ENCODE results near the gene MRPL58. TPM values are rescaled to one million over a fixed set of nuclear protein-coding genes. Genes with fewer than 3 reads are reported as not detected.

The MRPL58 gene
- total and polyA plus RNA-seq, 2 of the 8 experiments (the other 6 are each of a cell fraction or from before 2014, with no cell fraction given), result 43.6 to 49.1 TPM

DNA sequence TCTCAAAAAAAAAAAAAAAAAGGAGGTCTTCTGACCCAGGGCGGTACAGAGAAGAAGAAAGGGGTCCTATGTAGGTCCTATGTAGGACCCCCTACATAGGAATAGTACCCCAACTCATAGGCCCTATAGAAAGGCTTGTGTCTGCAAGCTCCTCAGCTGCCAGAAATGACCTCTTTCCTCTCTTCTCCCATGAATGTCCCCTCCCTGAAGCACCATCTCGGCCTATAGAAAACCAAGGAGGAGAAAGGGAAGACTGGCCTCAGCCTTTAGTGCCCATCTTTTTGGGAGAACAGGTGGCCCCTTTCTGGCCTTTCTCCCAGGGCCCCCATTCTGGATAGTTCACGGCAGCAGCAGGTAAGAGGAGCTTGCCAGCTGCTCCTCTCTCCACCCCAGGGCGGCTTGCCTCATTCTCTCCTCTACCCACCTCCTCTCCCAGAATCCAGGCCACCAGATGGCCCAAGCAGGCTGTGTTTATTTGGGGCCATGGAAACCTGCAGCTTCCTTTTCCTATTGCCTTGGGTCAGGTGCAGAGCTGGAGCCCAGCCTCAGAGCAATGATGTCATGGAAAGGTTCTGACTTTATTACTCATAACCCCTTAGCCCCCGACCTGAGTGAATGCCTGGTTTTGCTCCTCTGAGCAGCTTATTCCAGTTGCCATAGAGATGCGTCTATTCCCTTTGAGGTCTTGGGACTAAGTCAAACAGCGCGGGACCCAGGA, 1.6 kb upstream of the MRPL58 start:
- H4K8ac ChIP-seq (ENCODE audit: extremely low read depth, insufficient read depth, low read length), result no peak overlapping the region
- H3K4me3 ChIP-seq (ENCODE audit: extremely low read depth in 1 of 4, insufficient read depth in 2 of 4, low read depth in 3 of 4, low read length in 4 of 4), result no peak overlapping the region
- 78% methylated on average over 8 of the region's 8 CpGs; no CpG with 5 or more reads in 1 of the 2 experiments for WGBS, 2 experiments (ENCODE audit: extremely low coverage in 1 of 2, insufficient coverage in 1 of 2, insufficient read length in 1 of 2, insufficient replicate concordance in 2 of 2, low coverage in 1 of 2, low lambda C conversion rate in 2 of 2, missing lambda C conversion rate in 1 of 2)
- H3K9ac ChIP-seq (replicated peaks in 1 of 4; ENCODE audit: extremely low read depth in 1 of 4, low read depth in 3 of 4, low read length in 3 of 4), result no peak overlapping the region
- H3K27ac ChIP-seq (ENCODE audit: low read depth, low read length), result no peak overlapping the region
- H3K23me2 ChIP-seq (ENCODE audit: low read depth, low read length), result peaks cover 6% of the 10 kb centered on the region; the same call in 1 of the 2 replicates
- H3K14ac ChIP-seq (ENCODE audit: insufficient read length), result no peak overlapping the region
- no peak overlapping the region for H4K91ac ChIP-seq (replicated peaks; ENCODE audit: insufficient read length, low read length)
- ChIA-PET CTCF (ENCODE audit: partially characterized antibody) (interaction anchor here (0.6 to 20.3 kb wide), 19 partner anchors 8 to 265 kb away, joined by 3 to 345 read pairs (median 4); partner anchors contain the start of gene CDR2L), POLR2A (ENCODE audit: partially characterized antibody) (interaction anchor here (0.6 to 5.8 kb wide), 16 partner anchors 12 to 250 kb away, joined by 3 to 87 read pairs (median 11); partner anchors contain the start of genes ATP5PD, CDR2L, HID1 and JPT1)
- H3K4me2 ChIP-seq (ENCODE audit: insufficient read depth in 1 of 2, low read depth in 2 of 2, low read length in 2 of 2), result no peak overlapping the region; a peak in 1 of 4 replicates
- no peak for DNase-seq (ENCODE audit: low read depth in 1 of 2, low spot score in 2 of 2)
- H3K9me3 ChIP-seq (ENCODE audit: insufficient read depth in 2 of 2, low read depth in 1 of 2, low read length in 1 of 2), result no peaks in the 10 kb centered on the region
- no peak overlapping the region for H2AK5ac ChIP-seq (ENCODE audit: low read depth, low read length)
- no peak overlapping the region for H2AFZ ChIP-seq (ENCODE audit: low read length)
- no peaks in the 10 kb centered on the region for H3K79me1 ChIP-seq (ENCODE audit: low read depth, low read length)
- H4K5ac ChIP-seq (ENCODE audit: insufficient read length, low read depth, low read length), result no peak overlapping the region
- H4K20me1 ChIP-seq (replicated peaks in 1 of 2; ENCODE audit: control insufficient read depth in 1 of 2, insufficient read depth in 2 of 2, low read length in 2 of 2), result peaks cover 0 to 2% of the 10 kb centered on the region in 2 experiments
- H3K36me3 ChIP-seq (ENCODE audit: control insufficient read depth in 2 of 4, insufficient read depth in 4 of 4, low read length in 3 of 4), result no peaks in the 10 kb centered on the region
- H2BK12ac ChIP-seq (ENCODE audit: low read depth, low read length), result no peak overlapping the region
- H2BK15ac ChIP-seq (ENCODE audit: low read length), result no peak overlapping the region; the same call in 1 of the 2 replicates
- H2BK5ac ChIP-seq (ENCODE audit: low read depth, low read length), result no peak overlapping the region
- H3K27me3 ChIP-seq (replicated peaks in 1 of 4; ENCODE audit: control insufficient read depth in 3 of 4, extremely low read depth in 1 of 4, insufficient read depth in 3 of 4, low read length in 3 of 4), result no peaks in the 10 kb centered on the region
- H3K23ac ChIP-seq (ENCODE audit: insufficient read length), result no peak overlapping the region
- peaks cover 0 to 14% of the 10 kb centered on the region in 2 experiments; a peak in 2 of 4 replicates for H3K79me2 ChIP-seq (ENCODE audit: control insufficient read depth in 1 of 2, insufficient read depth in 2 of 2, low read length in 2 of 2)
- no peak overlapping the region for H3K56ac ChIP-seq (replicated peaks; ENCODE audit: insufficient read length, low read depth, low read length)
- H3K18ac ChIP-seq (ENCODE audit: extremely low read depth, low read length), result no peak overlapping the region
- H2BK20ac ChIP-seq (ENCODE audit: low read length), result no peak overlapping the region
- TF ChIP-seq TCF12 (IDR thresholded peaks at IDR 0.05; ENCODE audit: low read depth, low read length) (0 out of 2 replicates have a peak, but pooled peaks have one; percentile 60), RBBP5 (IDR thresholded peaks at IDR 0.05; ENCODE audit: borderline replicate concordance, low read depth, low read length) (no peak)
- no peak for FAIRE-seq
- peaks cover 0 to 15% (median 4%) of the 10 kb centered on the region in 4 experiments; a peak in 5 of 7 replicates for H3K4me1 ChIP-seq (replicated peaks in 1 of 4; ENCODE audit: control insufficient read depth in 3 of 4, insufficient read depth in 4 of 4, low read length in 3 of 4)
- H3K4ac ChIP-seq (replicated peaks; ENCODE audit: insufficient read length, low read depth, low read length), result no peak overlapping the region
- no peak overlapping the region for H2BK120ac ChIP-seq (replicated peaks; ENCODE audit: low read depth, low read length)
